SK-N-SH (cell line): Measurements from ENCODE around the gene SLC2A9. TPM values are rescaled to one million over a fixed set of nuclear protein-coding genes. Genes with fewer than 3 reads are reported as not detected.

Experiments
- CTCF ChIA-PET: fragments of 300-600, 350-600 bp; formaldehyde crosslinking; extraction: SDS; loops from one replicate; lab custom pipeline; 2021; lab: Yijun Ruan, JAX
- POLR2A ChIA-PET: fragments of 350-600 bp; sonication (Branson Sonifier 250); formaldehyde crosslinking; extraction: SDS; loops from one replicate; lab custom pipeline; 2020; ENCODE audit warnings: antibody characterized with exemption, inconsistent platforms; lab: Yijun Ruan, JAX
- DNase-seq: peaks from one replicate; pipeline ENCODE4 v3.0.0; 2012
- H2AFZ ChIP-seq: fragments of 200-600 bp; sonication (generic); 2 replicates; pipeline ENCODE4 v1.8.1; 2016; ENCODE audit warnings: antibody characterized with exemption, mild to moderate bottlenecking, low read depth
- H3F3A ChIP-seq: fragments of 200-600 bp; sonication (generic); replicated peaks from 2 replicates; pipeline ENCODE3; 2016; ENCODE audit warnings: antibody characterized with exemption, mild to moderate bottlenecking; ENCODE audit not compliant: insufficient read depth
- H3K27ac ChIP-seq, 2 experiments: fragments of 200-500 bp in 1 of 2; fragments of 200-600 bp in 1 of 2; sonication (Bioruptor generic) in 1 of 2; sonication (generic), shearing (Covaris generic) in 1 of 2; 2 replicates each; pipeline versions ENCODE4 v1.5.1 to v1.6.1; 2014 to 2016; ENCODE audit warnings: low read depth in 2 of 2, inconsistent platforms in 1 of 2, low read length in 1 of 2, mild to moderate bottlenecking in 1 of 2, mixed read lengths in 1 of 2
- H3K27me3 ChIP-seq: fragments of 200-600 bp; sonication (generic), shearing (Covaris generic); 2 replicates; pipeline ENCODE4 v1.6.1; 2016; ENCODE audit warnings: mixed run types; ENCODE audit not compliant: insufficient read depth
- H3K36me3 ChIP-seq, 2 experiments: fragments of 200-500 bp in 1 of 2; fragments of 200-600 bp in 1 of 2; sonication (Bioruptor generic) in 1 of 2; sonication (generic) in 1 of 2; replicated peaks in 1 of 2; 2 replicates each; pipeline versions ENCODE3 to v1.5.1; 2014 to 2016; ENCODE audit warnings: low read length in 1 of 2, mild to moderate bottlenecking in 1 of 2; ENCODE audit not compliant: insufficient read depth in 2 of 2, control insufficient read depth in 1 of 2
- H3K4me1 ChIP-seq, 2 experiments: fragments of 200-500 bp in 1 of 2; fragments of 200-600 bp in 1 of 2; sonication (Bioruptor generic) in 1 of 2; sonication (generic), shearing (Covaris generic) in 1 of 2; 2 replicates each; pipeline versions ENCODE4 v1.5.1 to v1.6.1; 2014 to 2016; ENCODE audit warnings: low read depth in 1 of 2, low read length in 1 of 2, mixed run types in 1 of 2; ENCODE audit not compliant: insufficient read depth in 2 of 2, control insufficient read depth in 1 of 2
- H3K4me2 ChIP-seq: fragments of 200-600 bp; sonication (generic), shearing (Covaris generic); 2 replicates; pipeline ENCODE4 v1.6.1; 2017; ENCODE audit warnings: mixed run types
- H3K4me3 ChIP-seq, 2 experiments: fragments of 200-500 bp in 1 of 2; fragments of 200-600 bp in 1 of 2; sonication (Bioruptor generic) in 1 of 2; sonication (generic), shearing (Covaris generic) in 1 of 2; 2 replicates each; pipeline versions ENCODE4 v1.5.1 to v1.8.1; 2014 to 2016; ENCODE audit warnings: low read depth in 2 of 2, inconsistent platforms in 1 of 2, low read length in 1 of 2, mild to moderate bottlenecking in 1 of 2, mixed read lengths in 1 of 2, moderate library complexity in 1 of 2
- H3K79me2 ChIP-seq: fragments of 200-600 bp; sonication (generic); 2 replicates; pipeline ENCODE4 v1.8.1; 2017; ENCODE audit warnings: mild to moderate bottlenecking; ENCODE audit not compliant: insufficient read depth
- H3K9ac ChIP-seq: fragments of 200-600 bp; sonication (generic); 2 replicates; pipeline ENCODE4 v1.6.1; 2017; ENCODE audit warnings: mixed run types
- H3K9me2 ChIP-seq: fragments of 200-600 bp; sonication (generic); 2 replicates; pipeline ENCODE4 v1.6.1; 2017; ENCODE audit warnings: mixed run types
- H3K9me3 ChIP-seq: fragments of 200-600 bp; sonication (generic); 2 replicates; pipeline ENCODE4 v1.6.1; 2017; ENCODE audit warnings: mixed run types, mild to moderate bottlenecking, moderate library complexity
- H4K20me1 ChIP-seq: fragments of 200-600 bp; sonication (generic); 2 replicates; pipeline ENCODE4 v1.6.1; 2017; ENCODE audit warnings: mild to moderate bottlenecking, mixed run types; ENCODE audit not compliant: insufficient read depth
- EP300 ChIP-seq, 2 experiments: IDR thresholded peaks; 2 replicates each; pipeline versions ENCODE4 v1.4.0 to v1.6.1; 2012; ENCODE audit warnings: borderline replicate concordance in 1 of 2, low read depth in 1 of 2, low read length in 1 of 2
- FOXJ3 ChIP-seq: sonication (generic); formaldehyde crosslinking; IDR thresholded peaks from 2 replicates; pipeline ENCODE4 v1.5.1; 2020; ENCODE audit warnings: mild to moderate bottlenecking, missing genetic modification reagents
- GABPA ChIP-seq: IDR thresholded peaks from 2 replicates; pipeline ENCODE4 v1.4.0; 2012; ENCODE audit warnings: low read depth, mild to moderate bottlenecking
- MAX ChIP-seq: IDR thresholded peaks from 2 replicates; pipeline ENCODE4 v1.4.0; 2012; ENCODE audit warnings: low read depth
- MXI1 ChIP-seq: IDR thresholded peaks from 2 replicates; pipeline ENCODE4 v1.6.1; 2012; ENCODE audit warnings: mild to moderate bottlenecking, low read depth, low read length, improper control_type of control experiment
- NRF1 ChIP-seq: IDR thresholded peaks from 2 replicates; pipeline ENCODE4 v1.6.1; 2012; ENCODE audit warnings: low read depth, mild to moderate bottlenecking, low read length
- RCOR1 ChIP-seq: fragments of 150-350 bp; IDR thresholded peaks from 2 replicates; pipeline ENCODE4 v1.6.1; 2017; ENCODE audit warnings: antibody characterized with exemption, low read length
- REST ChIP-seq: IDR thresholded peaks from 2 replicates; pipeline ENCODE4 v1.6.1; 2012; ENCODE audit warnings: mild to moderate bottlenecking, low read depth, low read length, moderate library complexity
- SMC3 ChIP-seq: IDR thresholded peaks from 2 replicates; pipeline ENCODE4 v1.6.1; 2012; ENCODE audit warnings: low read depth, low read length, improper control_type of control experiment
- TCF12 ChIP-seq: IDR thresholded peaks from 2 replicates; pipeline ENCODE4 v1.4.0; 2012
- TEAD4 ChIP-seq: IDR thresholded peaks from 2 replicates; pipeline ENCODE4 v1.4.0; 2012; ENCODE audit warnings: mild to moderate bottlenecking, borderline replicate concordance; ENCODE audit not compliant: insufficient read depth
- USF1 ChIP-seq: IDR thresholded peaks from 2 replicates; pipeline ENCODE4 v1.4.0; 2012; ENCODE audit warnings: low read depth, borderline replicate concordance
- YY1 ChIP-seq: IDR thresholded peaks from 2 replicates; pipeline ENCODE4 v1.4.0; 2012; ENCODE audit warnings: low read depth, mild to moderate bottlenecking
- WGBS: methylation state at CpG from one replicate; pipeline ENCODE4 v1.1.6; 2017; ENCODE audit warnings: low lambda C conversion rate; 5-methylcytosine and 5-hydroxymethylcytosine counted together
- polyA plus RNA-seq, 3 experiments: library from polyadenylated mRNA; depleted of rRNA; stranded (reverse); fragments of >200 nt; gene quantifications; 2 replicates each; pipeline ENCODE4 v1.2.3, GENCODE V29; 2012

The SLC2A9 gene
- polyA plus RNA-seq, 1 of the 3 experiments (the other 2 are of a cell fraction) = not detected

- no peak for DNase-seq
- H3K4me2 ChIP-seq = no peak overlapping the region
- H3K4me1 ChIP-seq = peaks cover 0 to 9% of the 10 kb centered on the region in 2 experiments; a peak in 1 of 4 replicates
- no peak for TF ChIP-seq RCOR1
- no peak for TF ChIP-seq TCF12
- WGBS = 4% methylated on average over 2 of the region's 2 CpGs
- H3K36me3 ChIP-seq = no peaks in the 10 kb centered on the region
- H3K4me3 ChIP-seq = no peak overlapping the region
- no peaks in the 10 kb centered on the region for H3F3A ChIP-seq
- 0 out of 2 replicates have a peak, but pooled peaks cover 3% of the 10 kb centered on the region for H3K9me2 ChIP-seq
- H3K79me2 ChIP-seq = no peaks in the 10 kb centered on the region
- peaks cover 5% of the 10 kb centered on the region; the same call in 1 of the 2 replicates for H3K9me3 ChIP-seq
- POLR2A ChIA-PET = no interaction called here
- no peak overlapping the region for H3K9ac ChIP-seq
- H4K20me1 ChIP-seq = no peaks in the 10 kb centered on the region
- CTCF ChIA-PET = interaction anchor here (1.3 kb wide), 1 partner anchor 12 kb away, joined by 3 read pairs; no protein-coding TSS in a partner anchor
- no peak overlapping the region for H3K27ac ChIP-seq
- no peaks in the 10 kb centered on the region for H3K27me3 ChIP-seq
- H2AFZ ChIP-seq = no peak overlapping the region
Observed at GRCh38 chr4:9976781-9977180, 44.5 kb downstream of the SLC2A9 start.

GRCh38 chr4:9976293-9976692 lies 45.0 kb downstream of the SLC2A9 start:
- Histone ChIP-seq H3K36me3 (no peaks in the 10 kb centered on the region), H3K4me3 (no peak overlapping the region)
- TF ChIP-seq YY1 (no peak), NRF1 (no peak), EP300 (IDR thresholded peaks at IDR 0.05; ENCODE audit: borderline replicate concordance in 1 of 2, low read depth in 1 of 2, low read length in 1 of 2) (no peak), REST (no peak), SMC3 (no peak)
- TF ChIP-seq, all 33 proteins: peak for 0
- H3K9me2 ChIP-seq = 0 out of 2 replicates have a peak, but pooled peaks cover 3% of the 10 kb centered on the region
- no peak overlapping the region for H3K9ac ChIP-seq
- WGBS = 7% methylated on average over 1 of the region's 1 CpG
- H3K79me2 ChIP-seq = no peaks in the 10 kb centered on the region
- H4K20me1 ChIP-seq = no peaks in the 10 kb centered on the region
- no peaks in the 10 kb centered on the region for H3F3A ChIP-seq
- H3K9me3 ChIP-seq = peaks cover 5% of the 10 kb centered on the region; the same call in 1 of the 2 replicates
- peaks cover 0 to 9% of the 10 kb centered on the region in 2 experiments; a peak in 1 of 4 replicates for H3K4me1 ChIP-seq
- H2AFZ ChIP-seq = no peak overlapping the region
- no peak overlapping the region for H3K27ac ChIP-seq
- no peaks in the 10 kb centered on the region for H3K27me3 ChIP-seq
- DNase-seq = no peak
- ChIA-PET POLR2A (no interaction called here), CTCF (interaction anchor here (1.3 kb wide), 1 partner anchor 11 kb away, joined by 3 read pairs; no protein-coding TSS in a partner anchor)
- H3K4me2 ChIP-seq = no peak overlapping the region

- H3K79me2 ChIP-seq = no peaks in the 10 kb centered on the region
- no peaks in the 10 kb centered on the region for H4K20me1 ChIP-seq
- peaks cover 8% of the 10 kb centered on the region; the same call in 1 of the 2 replicates for H3K9me3 ChIP-seq
- POLR2A ChIA-PET = no interaction called here
- H3K4me1 ChIP-seq = no peaks in the 10 kb centered on the region
- WGBS = 26% methylated on average over 3 of the region's 3 CpGs
- H3K36me3 ChIP-seq = no peaks in the 10 kb centered on the region
- CTCF ChIA-PET = no interaction called here
- H3K9me2 ChIP-seq = peaks cover 4% of the 10 kb centered on the region; the same call in 1 of the 2 replicates
- no peaks in the 10 kb centered on the region for H3F3A ChIP-seq
- no peak overlapping the region for H3K27ac ChIP-seq
- H3K27me3 ChIP-seq = no peaks in the 10 kb centered on the region
- no peak overlapping the region for H3K4me3 ChIP-seq
- no peak for DNase-seq
- no peak overlapping the region for H3K9ac ChIP-seq
- no peak overlapping the region for H2AFZ ChIP-seq
- H3K4me2 ChIP-seq = no peak overlapping the region
- TF ChIP-seq MAX = no peak
- no peak for TF ChIP-seq SMC3
- no peak for TF ChIP-seq NRF1
- no peak for TF ChIP-seq FOXJ3
- no peak for TF ChIP-seq GABPA
- TF ChIP-seq TEAD4 = no peak
- no peak for TF ChIP-seq MXI1
- TF ChIP-seq USF1 = no peak
- TF ChIP-seq REST = no peak
Observed at GRCh38 chr4:9971711-9972110, 49.6 kb downstream of the SLC2A9 start.
